GM19452 (cell line): Measurements from ENCODE around the gene EMC8.

Experiments
- ATAC-seq: cut with Tn5 transposase; IDR thresholded peaks from one replicate; pipeline ENCODE4 v1.9.1; 2021; ENCODE audit not compliant: unreplicated experiment

Gene EMC8

GRCh38 chr16:85788819-85789218 is 10.5 kb downstream of the EMC8 start:
- no peak for ATAC-seq

- ATAC-seq, result no peak
Observed at GRCh38 chr16:85785927-85786326, 13.4 kb downstream of the EMC8 start.

- no peak for ATAC-seq
Observed at GRCh38 chr16:85784813-85785212, 14.5 kb downstream of the EMC8 start.

- ATAC-seq, result no peak
Observed at GRCh38 chr16:85783441-85783840, 15.9 kb downstream of the EMC8 start.

GRCh38 chr16:85782451-85782850 is 16.9 kb downstream of the EMC8 start:
- ATAC-seq, result no peak

- ATAC-seq, result no peak
Observed at GRCh38 chr16:85781695-85782370, 17.5 kb downstream of the EMC8 start.

GRCh38 chr16:85781156-85781555 is 18.2 kb downstream of the EMC8 start:
- ATAC-seq, result no peak

- ATAC-seq, result no peak
Observed at GRCh38 chr16:85780281-85780680, 19.1 kb downstream of the EMC8 start.

GRCh38 chr16:85778873-85779272 is 20.5 kb downstream of the EMC8 start:
- ATAC-seq, result no peak

GRCh38 chr16:85777583-85778310 is 21.6 kb downstream of the EMC8 start:
- ATAC-seq, result no peak

- no peak for ATAC-seq
Observed at GRCh38 chr16:85774811-85775210, 24.5 kb downstream of the EMC8 start.

- no peak for ATAC-seq
Observed at GRCh38 chr16:85774136-85774535, 25.2 kb downstream of the EMC8 start.

GRCh38 chr16:85773044-85773443 is 26.3 kb downstream of the EMC8 start:
- ATAC-seq, result no peak

GRCh38 chr16:85770741-85771140 is 28.6 kb downstream of the EMC8 start:
- no peak for ATAC-seq

- ATAC-seq, result no peak
Observed at GRCh38 chr16:85768199-85768598, 31.1 kb downstream of the EMC8 start.

- no peak for ATAC-seq
Observed at GRCh38 chr16:85767531-85767930, 31.8 kb downstream of the EMC8 start.

- ATAC-seq, result no peak
Observed at GRCh38 chr16:85765767-85766166, 33.6 kb downstream of the EMC8 start.

- ATAC-seq, result no peak
Observed at GRCh38 chr16:85765211-85765610, 34.1 kb downstream of the EMC8 start.

GRCh38 chr16:85763616-85764015 is 35.7 kb downstream of the EMC8 start:
- no peak for ATAC-seq

- no peak for ATAC-seq
Observed at GRCh38 chr16:85762970-85763369, 36.4 kb downstream of the EMC8 start.

GRCh38 chr16:85761861-85762260 is 37.5 kb downstream of the EMC8 start:
- no peak for ATAC-seq

- no peak for ATAC-seq
Observed at GRCh38 chr16:85759631-85760419, 39.5 kb downstream of the EMC8 start.
